ENCODE results near the gene ABI3BP. TPM values are rescaled to one million over a fixed set of nuclear protein-coding genes. Genes with fewer than 3 reads are reported as not detected.

The ABI3BP gene
- total RNA-seq, 1 experiment from 2014 or later: 0.28 TPM

DNA sequence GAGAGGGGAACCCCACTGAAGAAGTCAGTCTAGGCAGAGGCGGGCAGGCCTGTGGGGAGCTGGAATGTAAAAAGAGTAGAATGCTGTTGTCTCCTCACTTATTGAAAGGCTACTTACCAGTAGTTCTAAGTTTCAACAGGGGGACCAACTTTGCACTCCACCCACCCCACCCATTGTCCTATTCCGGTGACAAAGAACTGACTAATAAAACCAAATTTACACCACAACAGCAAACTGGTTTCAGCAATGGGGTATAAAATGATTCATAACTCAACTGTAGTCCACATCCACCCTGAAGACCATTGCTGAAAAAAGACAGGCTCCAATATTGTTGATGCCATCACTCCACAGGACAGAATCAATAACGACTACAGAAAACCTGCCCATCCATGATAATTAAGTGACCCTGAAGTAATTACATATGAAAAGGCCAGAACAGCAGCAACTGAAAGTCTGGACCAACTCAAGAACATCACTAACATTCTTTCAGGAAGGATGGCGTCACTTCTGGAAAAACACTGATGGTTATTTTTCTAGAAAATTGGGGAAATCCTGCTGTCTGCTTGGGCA is 80.2 kb downstream of the ABI3BP start:
- peaks cover 11 to 16% of the 10 kb centered on the region in 2 experiments for H3K4me1 Mint-ChIP-seq
- no peak overlapping the region for H2AFZ ChIP-seq (ENCODE audit: low read length)

More for the DNA sequence above, 80.2 kb downstream of the ABI3BP start:
- no peak overlapping the region for H2BK15ac ChIP-seq (ENCODE audit: low read depth, low read length)
- H3K27ac Mint-ChIP-seq: no peak overlapping the region
- no peak overlapping the region for H3K9ac ChIP-seq (ENCODE audit: extremely low read depth, insufficient read length, low read length)
- WGBS (ENCODE audit: extremely low coverage, insufficient read length, low lambda C conversion rate): no CpG with 5 or more reads among the region's 4 CpGs
- no peak overlapping the region for H3K4me3 Mint-ChIP-seq
- no peak overlapping the region for H4K5ac ChIP-seq (ENCODE audit: insufficient read length, low read depth, low read length)
- no peaks in the 10 kb centered on the region for H3K9me3 ChIP-seq (ENCODE audit: control insufficient read depth, low read depth, low read length)
- H3K23ac ChIP-seq (ENCODE audit: insufficient read length, low read depth, low read length): no peak overlapping the region
- H3K4ac ChIP-seq (ENCODE audit: low read depth, low read length): no peak overlapping the region
- H3K27me3 ChIP-seq (ENCODE audit: insufficient read depth, low read length): no peaks in the 10 kb centered on the region
- H4K20me1 ChIP-seq (ENCODE audit: control insufficient read depth, insufficient read depth, insufficient read length): no peaks in the 10 kb centered on the region
- no peak for DNase-seq
- no peak overlapping the region for H4K91ac ChIP-seq (ENCODE audit: insufficient read length, low read depth, low read length)
- no peak overlapping the region for H2BK120ac ChIP-seq (ENCODE audit: low read depth, low read length, poor library complexity, severe bottlenecking)
- H3K9me3 Mint-ChIP-seq: peaks cover 3 to 4% of the 10 kb centered on the region in 2 experiments; a peak in 2 of 5 replicates
- H3K56ac ChIP-seq (ENCODE audit: insufficient read length, low read depth, low read length): no peak overlapping the region
- H3K27me3 Mint-ChIP-seq (ENCODE audit: low read depth): no peaks in the 10 kb centered on the region
- H3K27ac ChIP-seq (ENCODE audit: insufficient read length, low read depth, low read length): no peak overlapping the region
- no peaks in the 10 kb centered on the region; the same call in 1 of the 2 replicates for H3K4me1 ChIP-seq (ENCODE audit: insufficient read depth, low read length)
- H3K18ac ChIP-seq (ENCODE audit: insufficient read length, low read depth, low read length): no peak overlapping the region
- H3K14ac ChIP-seq (ENCODE audit: insufficient read depth, low read length): no peak overlapping the region
- H3T11ph ChIP-seq (ENCODE audit: low read length): no peak overlapping the region
- H3K79me2 ChIP-seq (ENCODE audit: insufficient read depth, low read length): no peaks in the 10 kb centered on the region; the same call in 1 of the 2 replicates
- H2BK20ac ChIP-seq (ENCODE audit: low read depth, low read length, poor library complexity, severe bottlenecking): no peak overlapping the region
- no peaks in the 10 kb centered on the region; a peak in 2 of 7 replicates for H3K36me3 Mint-ChIP-seq (ENCODE audit: insufficient read depth in 1 of 3, low read depth in 3 of 3)
- TF ChIP-seq, protein P1, sequence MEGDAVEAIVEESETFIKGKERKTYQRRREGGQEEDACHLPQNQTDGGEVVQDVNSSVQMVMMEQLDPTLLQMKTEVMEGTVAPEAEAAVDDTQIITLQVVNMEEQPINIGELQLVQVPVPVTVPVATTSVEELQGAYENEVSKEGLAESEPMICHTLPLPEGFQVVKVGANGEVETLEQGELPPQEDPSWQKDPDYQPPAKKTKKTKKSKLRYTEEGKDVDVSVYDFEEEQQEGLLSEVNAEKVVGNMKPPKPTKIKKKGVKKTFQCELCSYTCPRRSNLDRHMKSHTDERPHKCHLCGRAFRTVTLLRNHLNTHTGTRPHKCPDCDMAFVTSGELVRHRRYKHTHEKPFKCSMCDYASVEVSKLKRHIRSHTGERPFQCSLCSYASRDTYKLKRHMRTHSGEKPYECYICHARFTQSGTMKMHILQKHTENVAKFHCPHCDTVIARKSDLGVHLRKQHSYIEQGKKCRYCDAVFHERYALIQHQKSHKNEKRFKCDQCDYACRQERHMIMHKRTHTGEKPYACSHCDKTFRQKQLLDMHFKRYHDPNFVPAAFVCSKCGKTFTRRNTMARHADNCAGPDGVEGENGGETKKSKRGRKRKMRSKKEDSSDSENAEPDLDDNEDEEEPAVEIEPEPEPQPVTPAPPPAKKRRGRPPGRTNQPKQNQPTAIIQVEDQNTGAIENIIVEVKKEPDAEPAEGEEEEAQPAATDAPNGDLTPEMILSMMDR (conservative IDR thresholded peaks at IDR 0.05): no peak
- H3K23me2 ChIP-seq (ENCODE audit: insufficient read length, low read depth, low read length, poor library complexity, severe bottlenecking): no peaks in the 10 kb centered on the region
- no peak overlapping the region for H3K4me2 ChIP-seq (ENCODE audit: insufficient read depth, insufficient read length, low read length)
- H2BK12ac ChIP-seq (ENCODE audit: insufficient read length, low read depth, low read length): no peak overlapping the region
- no peak overlapping the region for H2AK5ac ChIP-seq (ENCODE audit: insufficient read length, low read length)
- no peaks in the 10 kb centered on the region for H3K79me1 ChIP-seq (ENCODE audit: insufficient read depth, low read depth, low read length, poor library complexity, severe bottlenecking)
- no peak overlapping the region for H2BK5ac ChIP-seq (ENCODE audit: insufficient read length, low read length)
- no peak overlapping the region for H4K8ac ChIP-seq (replicated peaks; ENCODE audit: insufficient read length, low read depth, low read length)

Data from H9 (cell line).